ENCODE results near the gene MED12L.

DNA sequence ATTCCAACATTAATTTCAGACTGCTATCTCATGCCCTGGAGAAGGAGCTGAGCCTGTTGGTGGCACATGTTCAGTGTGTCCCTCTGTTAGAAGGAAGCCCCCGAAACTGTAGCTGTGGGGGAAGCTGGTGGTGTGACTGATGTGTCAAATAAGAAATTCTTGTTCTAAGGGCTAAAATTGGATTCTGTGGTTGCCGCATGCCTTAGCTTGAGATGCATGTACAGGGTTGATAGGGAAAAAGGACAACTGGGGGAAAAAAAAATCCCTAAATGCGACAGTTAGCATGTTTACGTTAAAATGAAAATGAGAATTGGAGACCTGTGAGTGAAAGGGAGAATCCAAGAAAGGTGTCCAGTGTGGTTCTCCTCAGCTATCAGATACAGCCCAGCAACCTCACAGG, 58.6 kb downstream of the MED12L start:
- TF ChIP-seq CTCF (IDR thresholded peaks at IDR 0.05) (no peak), POLR2A (IDR thresholded peaks at IDR 0.05) (no peak), POLR2AphosphoS5 (IDR thresholded peaks at IDR 0.05) (no peak)

All from breast epithelium (tissue), 3 donors.